ENCODE measurements around the gene NRAP.

The NRAP gene

DNA sequence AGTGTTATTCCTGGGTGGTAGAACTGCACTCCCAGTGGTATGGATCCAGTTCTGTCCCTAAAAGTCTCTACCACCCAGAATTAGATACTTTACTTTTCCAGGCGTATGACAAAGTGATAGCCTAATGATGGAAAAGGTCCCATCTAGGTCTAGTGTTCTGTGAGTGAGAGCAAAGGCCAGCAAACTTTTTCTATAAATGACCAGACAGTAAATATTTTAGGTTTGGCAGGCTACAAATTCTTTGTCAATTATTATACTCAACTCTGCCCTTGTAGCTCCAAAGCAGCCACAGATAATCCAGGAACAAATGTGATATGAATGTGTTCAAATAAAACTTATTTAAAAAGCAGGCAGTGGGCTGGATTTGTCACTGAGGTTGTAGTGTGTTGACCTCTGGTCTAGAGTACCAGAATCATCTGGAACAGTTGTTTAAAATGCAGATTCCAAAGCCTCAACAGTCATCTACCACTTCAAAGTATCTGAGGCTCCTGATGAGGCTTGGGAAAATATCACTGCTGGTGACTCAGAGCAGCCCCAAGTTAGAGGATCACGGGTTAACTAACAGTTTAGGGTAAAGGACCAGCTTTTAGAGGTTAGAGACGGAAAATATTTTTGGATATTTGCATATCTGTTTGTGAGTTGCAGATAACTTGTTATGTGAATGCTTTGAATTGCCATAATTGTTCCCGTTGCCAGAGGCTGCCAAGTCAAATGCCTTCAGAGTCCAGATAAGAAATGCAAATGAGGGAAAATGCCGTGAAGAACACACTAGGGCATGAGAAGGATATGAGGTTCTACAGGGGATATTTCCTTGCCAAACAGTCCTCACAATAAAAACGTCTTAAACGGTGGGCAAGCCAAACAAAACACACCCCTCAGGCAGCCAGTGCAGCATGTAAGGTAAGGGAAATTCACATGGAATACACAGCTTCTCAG is 19.4 kb downstream of the NRAP start:
- H3K4me3 ChIP-seq (ENCODE audit: low read depth, low read length): no peak overlapping the region
- peaks cover 11% of the 10 kb centered on the region; the same call in 1 of the 2 replicates for H3K4me1 ChIP-seq (ENCODE audit: control insufficient read depth, insufficient read depth, low read length)
- POLR2A ChIA-PET: no interaction called here
- no peaks in the 10 kb centered on the region for H3K36me3 ChIP-seq (ENCODE audit: control insufficient read depth in 2 of 2, insufficient read depth in 1 of 2, low read length in 2 of 2)
- CTCF ChIA-PET: interaction anchor here (0.6 to 1.0 kb wide), 2 partner anchors 28 to 32 kb away, joined by 3 to 4 read pairs; no protein-coding TSS in a partner anchor
- TF ChIP-seq ZFP3 (tag by site-specific recombination; IDR thresholded peaks at IDR 0.05; ENCODE audit: low read depth) (no peak), ZNF624 (tag by site-specific recombination; IDR thresholded peaks at IDR 0.05) (no peak), ZNF335 (tag by site-specific recombination; conservative IDR thresholded peaks at IDR 0.05) (peak; percentile 71), ZNF501 (tag by site-specific recombination; IDR thresholded peaks at IDR 0.05) (no peak), ZNF514 (tag by site-specific recombination; IDR thresholded peaks at IDR 0.05) (no peak), ZNF510 (tag by site-specific recombination; IDR thresholded peaks at IDR 0.05; ENCODE audit: insufficient replicate concordance) (no peak), ZNF350 (tag by site-specific recombination; IDR thresholded peaks at IDR 0.05) (no peak), ZNF10 (tag by site-specific recombination; IDR thresholded peaks at IDR 0.05) (0 out of 2 replicates have a peak, but pooled peaks have one; percentile 25), ZSCAN23 (tag by site-specific recombination; IDR thresholded peaks at IDR 0.05) (no peak), SETDB1 (IDR thresholded peaks at IDR 0.05; ENCODE audit: insufficient read length, low read length) (no peak), MYNN (tag by site-specific recombination; IDR thresholded peaks at IDR 0.05; ENCODE audit: borderline replicate concordance) (no peak), ZNF391 (tag by site-specific recombination; IDR thresholded peaks at IDR 0.05; ENCODE audit: borderline replicate concordance, low read depth) (no peak)
- TF ChIP-seq, protein P1, sequence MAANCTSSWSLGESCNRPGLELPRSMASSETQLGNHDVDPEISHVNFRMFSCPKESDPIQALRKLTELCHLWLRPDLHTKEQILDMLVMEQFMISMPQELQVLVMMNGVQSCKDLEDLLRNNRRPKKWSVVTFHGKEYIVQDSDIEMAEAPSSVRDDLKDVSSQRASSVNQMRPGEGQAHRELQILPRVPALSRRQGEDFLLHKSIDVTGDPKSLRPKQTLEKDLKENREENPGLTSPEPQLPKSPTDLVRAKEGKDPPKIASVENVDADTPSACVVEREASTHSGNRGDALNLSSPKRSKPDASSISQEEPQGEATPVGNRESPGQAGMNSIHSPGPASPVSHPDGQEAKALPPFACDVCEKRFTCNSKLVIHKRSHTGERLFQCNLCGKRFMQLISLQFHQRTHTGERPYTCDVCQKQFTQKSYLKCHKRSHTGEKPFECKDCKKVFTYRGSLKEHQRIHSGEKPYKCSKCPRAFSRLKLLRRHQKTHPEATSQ (tag by site-specific recombination; IDR thresholded peaks at IDR 0.05): no peak
- TF ChIP-seq, protein P2, sequence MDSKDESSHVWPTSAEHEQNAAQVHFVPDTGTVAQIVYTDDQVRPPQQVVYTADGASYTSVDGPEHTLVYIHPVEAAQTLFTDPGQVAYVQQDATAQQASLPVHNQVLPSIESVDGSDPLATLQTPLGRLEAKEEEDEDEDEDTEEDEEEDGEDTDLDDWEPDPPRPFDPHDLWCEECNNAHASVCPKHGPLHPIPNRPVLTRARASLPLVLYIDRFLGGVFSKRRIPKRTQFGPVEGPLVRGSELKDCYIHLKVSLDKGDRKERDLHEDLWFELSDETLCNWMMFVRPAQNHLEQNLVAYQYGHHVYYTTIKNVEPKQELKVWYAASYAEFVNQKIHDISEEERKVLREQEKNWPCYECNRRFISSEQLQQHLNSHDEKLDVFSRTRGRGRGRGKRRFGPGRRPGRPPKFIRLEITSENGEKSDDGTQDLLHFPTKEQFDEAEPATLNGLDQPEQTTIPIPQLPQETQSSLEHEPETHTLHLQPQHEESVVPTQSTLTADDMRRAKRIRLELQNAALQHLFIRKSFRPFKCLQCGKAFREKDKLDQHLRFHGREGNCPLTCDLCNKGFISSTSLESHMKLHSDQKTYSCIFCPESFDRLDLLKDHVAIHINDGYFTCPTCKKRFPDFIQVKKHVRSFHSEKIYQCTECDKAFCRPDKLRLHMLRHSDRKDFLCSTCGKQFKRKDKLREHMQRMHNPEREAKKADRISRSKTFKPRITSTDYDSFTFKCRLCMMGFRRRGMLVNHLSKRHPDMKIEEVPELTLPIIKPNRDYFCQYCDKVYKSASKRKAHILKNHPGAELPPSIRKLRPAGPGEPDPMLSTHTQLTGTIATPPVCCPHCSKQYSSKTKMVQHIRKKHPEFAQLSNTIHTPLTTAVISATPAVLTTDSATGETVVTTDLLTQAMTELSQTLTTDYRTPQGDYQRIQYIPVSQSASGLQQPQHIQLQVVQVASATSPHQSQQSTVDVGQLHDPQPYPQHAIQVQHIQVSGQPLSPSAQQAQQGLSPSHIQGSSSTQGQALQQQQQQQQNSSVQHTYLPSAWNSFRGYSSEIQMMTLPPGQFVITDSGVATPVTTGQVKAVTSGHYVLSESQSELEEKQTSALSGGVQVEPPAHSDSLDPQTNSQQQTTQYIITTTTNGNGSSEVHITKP (tag by site-specific recombination; IDR thresholded peaks at IDR 0.05): peak; percentile 45
- H3K27ac ChIP-seq (ENCODE audit: extremely low read depth, low read depth, low read length): no peak overlapping the region
- no peaks in the 10 kb centered on the region for H3K9me3 ChIP-seq (ENCODE audit: control insufficient read depth, insufficient read depth, low read depth, low read length)

GRCh38 chr10:113643183-113643582 is 20.7 kb downstream of the NRAP start:
- ChIA-PET CTCF (interaction anchor here (1.0 kb wide), 1 partner anchor 27 kb away, joined by 4 read pairs; no protein-coding TSS in a partner anchor), POLR2A (no interaction called here)
- no peak overlapping the region for H3K4me3 ChIP-seq (ENCODE audit: low read depth, low read length)
- H3K36me3 ChIP-seq (ENCODE audit: control insufficient read depth in 2 of 2, insufficient read depth in 1 of 2, low read length in 2 of 2): no peaks in the 10 kb centered on the region
- H3K9me3 ChIP-seq (ENCODE audit: control insufficient read depth, insufficient read depth, low read depth, low read length): no peaks in the 10 kb centered on the region
- H3K4me1 ChIP-seq (ENCODE audit: control insufficient read depth, insufficient read depth, low read length): peaks cover 11% of the 10 kb centered on the region; the same call in 1 of the 2 replicates
- no peak overlapping the region for H3K27ac ChIP-seq (ENCODE audit: extremely low read depth, low read depth, low read length)
- TF ChIP-seq EGR2 (tag by site-specific recombination; IDR thresholded peaks at IDR 0.05; ENCODE audit: low read depth) (no peak), ZNF777 (tag by site-specific recombination; IDR thresholded peaks at IDR 0.05; ENCODE audit: borderline replicate concordance) (no peak), IKZF3 (tag by site-specific recombination; IDR thresholded peaks at IDR 0.05) (no peak), KLF1 (tag by site-specific recombination; IDR thresholded peaks at IDR 0.05) (no peak), ZNF404 (tag by site-specific recombination; IDR thresholded peaks at IDR 0.05) (no peak), ZNF561 (tag by site-specific recombination; IDR thresholded peaks at IDR 0.05; ENCODE audit: borderline replicate concordance) (no peak), ZNF174 (tag by site-specific recombination; IDR thresholded peaks at IDR 0.05) (no peak), ZNF302 (tag by site-specific recombination; IDR thresholded peaks at IDR 0.05; ENCODE audit: low read depth) (no peak), CTCF (tag by site-specific recombination; IDR thresholded peaks at IDR 0.05) (no peak)
- TF ChIP-seq, protein P3, sequence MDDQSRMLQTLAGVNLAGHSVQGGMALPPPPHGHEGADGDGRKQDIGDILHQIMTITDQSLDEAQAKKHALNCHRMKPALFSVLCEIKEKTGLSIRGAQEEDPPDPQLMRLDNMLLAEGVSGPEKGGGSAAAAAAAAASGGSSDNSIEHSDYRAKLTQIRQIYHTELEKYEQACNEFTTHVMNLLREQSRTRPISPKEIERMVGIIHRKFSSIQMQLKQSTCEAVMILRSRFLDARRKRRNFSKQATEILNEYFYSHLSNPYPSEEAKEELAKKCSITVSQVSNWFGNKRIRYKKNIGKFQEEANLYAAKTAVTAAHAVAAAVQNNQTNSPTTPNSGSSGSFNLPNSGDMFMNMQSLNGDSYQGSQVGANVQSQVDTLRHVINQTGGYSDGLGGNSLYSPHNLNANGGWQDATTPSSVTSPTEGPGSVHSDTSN (CRISPR knock-in tag; IDR thresholded peaks at IDR 0.05): no peak
- TF ChIP-seq, protein P4, sequence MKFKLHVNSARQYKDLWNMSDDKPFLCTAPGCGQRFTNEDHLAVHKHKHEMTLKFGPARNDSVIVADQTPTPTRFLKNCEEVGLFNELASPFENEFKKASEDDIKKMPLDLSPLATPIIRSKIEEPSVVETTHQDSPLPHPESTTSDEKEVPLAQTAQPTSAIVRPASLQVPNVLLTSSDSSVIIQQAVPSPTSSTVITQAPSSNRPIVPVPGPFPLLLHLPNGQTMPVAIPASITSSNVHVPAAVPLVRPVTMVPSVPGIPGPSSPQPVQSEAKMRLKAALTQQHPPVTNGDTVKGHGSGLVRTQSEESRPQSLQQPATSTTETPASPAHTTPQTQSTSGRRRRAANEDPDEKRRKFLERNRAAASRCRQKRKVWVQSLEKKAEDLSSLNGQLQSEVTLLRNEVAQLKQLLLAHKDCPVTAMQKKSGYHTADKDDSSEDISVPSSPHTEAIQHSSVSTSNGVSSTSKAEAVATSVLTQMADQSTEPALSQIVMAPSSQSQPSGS (tag by site-specific recombination; IDR thresholded peaks at IDR 0.05; ENCODE audit: low read depth): no peak

Measured in HEK293 (cell line).